HepG2 (cell line): ENCODE data around the gene TMEM35B.
"Not testable (repeated sequence)": the region's sequence is repeated elsewhere in the genome, so short reads cannot be mapped to it uniquely, and the experiment has no call there.

ENCODE experiments used
- ADNP ChIP-seq: sonication (generic); formaldehyde crosslinking; IDR thresholded peaks from 2 replicates; pipeline ENCODE4 v1.4.0; 2020; ENCODE audit warnings: missing genetic modification reagents
- CTCF ChIP-seq: sonication (generic); formaldehyde crosslinking; IDR thresholded peaks from 2 replicates; pipeline ENCODE4 v1.5.0; 2020; ENCODE audit warnings: mild to moderate bottlenecking, missing genetic modification reagents, moderate library complexity
- ESRRA ChIP-seq: sonication (generic); formaldehyde crosslinking; IDR thresholded peaks from 2 replicates; pipeline ENCODE4 v1.5.1; 2020; ENCODE audit warnings: mild to moderate bottlenecking, low read depth, missing genetic modification reagents
- ETV6 ChIP-seq: sonication (generic); formaldehyde crosslinking; conservative IDR thresholded peaks from 2 replicates; pipeline ENCODE4 v1.4.0; 2020; ENCODE audit warnings: missing genetic modification reagents
- FOXP1 ChIP-seq, 2 experiments: fragments of 450-650 bp in 1 of 2; IDR thresholded peaks; 2 replicates each; pipeline ENCODE4 v1.6.1; 2017 to 2018; ENCODE audit warnings: antibody characterized with exemption in 1 of 2
- MED13 ChIP-seq: sonication (generic); formaldehyde crosslinking; IDR thresholded peaks from 2 replicates; pipeline ENCODE4 v1.5.0; 2020; ENCODE audit warnings: missing genetic modification reagents
- MXD1 ChIP-seq: sonication (generic); formaldehyde crosslinking; IDR thresholded peaks from 2 replicates; pipeline ENCODE4 v1.4.0; 2020; ENCODE audit warnings: mild to moderate bottlenecking, missing genetic modification reagents
- NFYB ChIP-seq: sonication (generic); formaldehyde crosslinking; IDR thresholded peaks from 2 replicates; pipeline ENCODE4 v1.4.0; 2020; ENCODE audit warnings: missing genetic modification reagents
- PBX3 ChIP-seq: sonication (generic); formaldehyde crosslinking; IDR thresholded peaks from 2 replicates; pipeline ENCODE4 v1.8.1; 2023; ENCODE audit warnings: missing genetic modification reagents, inconsistent platforms, borderline replicate concordance
- POLR2G ChIP-seq: fragments of 200-400 bp; formaldehyde crosslinking; IDR thresholded peaks from 2 replicates; pipeline ENCODE4 v1.6.1; 2018; ENCODE audit warnings: mild to moderate bottlenecking, low read depth, low read length, moderate library complexity
- SMARCE1 ChIP-seq: fragments of 450-650 bp; IDR thresholded peaks from 2 replicates; pipeline ENCODE4 v1.6.1; 2017; ENCODE audit warnings: borderline replicate concordance
- SUZ12 ChIP-seq: fragments of 150-350 bp; IDR thresholded peaks from 2 replicates; pipeline ENCODE4 v1.6.1; 2014; ENCODE audit warnings: low read depth, low read length
- YY1 ChIP-seq: IDR thresholded peaks from 2 replicates; pipeline ENCODE4 v1.6.1; 2011; ENCODE audit warnings: low read length, low read depth, moderate library complexity, mild to moderate bottlenecking; ENCODE audit not compliant: insufficient read depth, insufficient replicate concordance
- ZNF274 ChIP-seq: sonication (generic); formaldehyde crosslinking; IDR thresholded peaks from 2 replicates; pipeline ENCODE4 v1.5.1; 2020; ENCODE audit warnings: mild to moderate bottlenecking, missing genetic modification reagents

GRCh38 chr1:34967672-34968071, 17.5 kb downstream of the TMEM35B start:
- not testable (repeated sequence) for TF ChIP-seq SMARCE1; SUZ12; FOXP1 (IDR thresholded peaks at IDR 0.05); FOXP1 (CRISPR knock-in tag; IDR thresholded peaks at IDR 0.05); MXD1 (CRISPR knock-in tag); ESRRA (CRISPR knock-in tag); NFYB (CRISPR knock-in tag); ZNF274 (CRISPR knock-in tag); ETV6 (CRISPR knock-in tag); POLR2G; CTCF; YY1; MED13 (CRISPR knock-in tag); PBX3 (CRISPR knock-in tag); ADNP (CRISPR knock-in tag)
